Measurements from ENCODE around the gene BRPF1. TPM values are rescaled to one million over a fixed set of nuclear protein-coding genes. Genes with fewer than 3 reads are reported as not detected.

BRPF1 gene
- total and polyA plus RNA-seq, 10 of the 15 experiments (the other 5 are each of a cell fraction or from before 2014, with no cell fraction given), result 1.2 to 25.3 (median 13.6) TPM

- no peak for ATAC-seq
- H3K4me3 ChIP-seq, result no peak overlapping the region
- H4K20me1 ChIP-seq (ENCODE audit: control insufficient read depth, insufficient read depth), result no peaks in the 10 kb centered on the region
- TF ChIP-seq, protein P1, sequence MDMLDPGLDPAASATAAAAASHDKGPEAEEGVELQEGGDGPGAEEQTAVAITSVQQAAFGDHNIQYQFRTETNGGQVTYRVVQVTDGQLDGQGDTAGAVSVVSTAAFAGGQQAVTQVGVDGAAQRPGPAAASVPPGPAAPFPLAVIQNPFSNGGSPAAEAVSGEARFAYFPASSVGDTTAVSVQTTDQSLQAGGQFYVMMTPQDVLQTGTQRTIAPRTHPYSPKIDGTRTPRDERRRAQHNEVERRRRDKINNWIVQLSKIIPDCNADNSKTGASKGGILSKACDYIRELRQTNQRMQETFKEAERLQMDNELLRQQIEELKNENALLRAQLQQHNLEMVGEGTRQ (IDR thresholded peaks at IDR 0.05; ENCODE audit: borderline replicate concordance, low read depth, low read length), result no peak
- no peak for TF ChIP-seq MYB (IDR thresholded peaks at IDR 0.05; ENCODE audit: borderline replicate concordance, low read depth, low read length)
- no peak for TF ChIP-seq SREBF2 (IDR thresholded peaks at IDR 0.05; ENCODE audit: low read length)
- TF ChIP-seq HDAC6 (IDR thresholded peaks at IDR 0.05; ENCODE audit: unreplicated experiment), result no peak
- H3K27ac ChIP-seq (ENCODE audit: control insufficient read depth, insufficient read depth), result no peak overlapping the region
- no peaks in the 10 kb centered on the region for H3K4me1 ChIP-seq (ENCODE audit: control insufficient read depth, insufficient read depth, low read length)
- intact Hi-C loops (cut with micrococcal nuclease; ENCODE audit: unreplicated experiment) (no loop called here), in situ Hi-C loops (cut with MboI) (no loop called here)
- H3K9me3 ChIP-seq (replicated peaks; ENCODE audit: control insufficient read depth, insufficient read depth, low read length), result no peaks in the 10 kb centered on the region
- H2AFZ ChIP-seq (ENCODE audit: control insufficient read depth, low read depth, low read length), result no peak overlapping the region
- ChIA-PET POLR2A (no interaction called here), RAD21 (ENCODE audit: unreplicated experiment) (no interaction called here), CTCF (no interaction called here), SMC1A (ENCODE audit: uncharacterized antibody, unreplicated experiment) (no interaction called here)
- H3K9ac ChIP-seq (ENCODE audit: control insufficient read depth, insufficient read depth, low read length), result no peak overlapping the region
- peaks cover 0 to 4% of the 10 kb centered on the region in 2 experiments; a peak in 3 of 4 replicates for H3K27me3 ChIP-seq (replicated peaks in 1 of 2; ENCODE audit: control insufficient read depth in 2 of 2, insufficient read depth in 2 of 2, low read length in 1 of 2)
- no TSS peak for BruUV-seq (replicated peaks)
- H3K79me2 ChIP-seq (ENCODE audit: control insufficient read depth, insufficient read depth, low read length), result no peaks in the 10 kb centered on the region
- no peak overlapping the region for H3K4me2 ChIP-seq (ENCODE audit: control insufficient read depth, insufficient read depth)
- FAIRE-seq, result no peak
- 76% methylated on average over 2 of the region's 2 CpGs for WGBS (ENCODE audit: insufficient coverage, insufficient replicate concordance, low lambda C conversion rate, missing lambda C conversion rate)
- no peaks in the 10 kb centered on the region for H3K36me3 ChIP-seq (ENCODE audit: control insufficient read depth in 2 of 2, insufficient read depth in 2 of 2, low read length in 1 of 2)
- no peak for DNase-seq (ENCODE audit: low read depth, low spot score)
These were observed 19.1 kb upstream of the BRPF1 start for GRCh38 chr3:9712415-9712814.

DNA sequence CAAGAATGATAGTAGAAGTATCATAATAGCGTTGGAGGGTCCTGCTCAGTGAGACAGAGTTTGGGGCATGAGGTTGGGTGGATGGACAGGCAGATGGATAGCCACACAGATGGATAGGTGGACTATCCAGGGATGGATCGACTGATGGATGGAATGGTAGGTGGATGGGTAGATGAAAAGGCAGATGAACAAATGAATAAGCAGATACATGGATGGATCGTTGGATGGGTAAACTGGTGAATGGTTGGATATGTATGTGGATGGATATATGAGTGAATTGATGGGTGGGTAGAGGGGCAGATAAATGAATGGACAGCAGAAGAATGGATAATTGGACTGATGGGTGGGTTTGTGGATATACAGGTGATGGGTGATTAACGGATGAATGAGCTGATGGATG, 18.4 kb upstream of the BRPF1 start:
- RAD21 ChIA-PET (ENCODE audit: unreplicated experiment), result no interaction called here
- Histone ChIP-seq H3K9me3 (replicated peaks; ENCODE audit: control insufficient read depth, insufficient read depth, low read length) (no peaks in the 10 kb centered on the region), H3K27me3 (replicated peaks in 1 of 2; ENCODE audit: control insufficient read depth in 2 of 2, insufficient read depth in 2 of 2, low read length in 1 of 2) (peaks cover 0 to 4% of the 10 kb centered on the region in 2 experiments; a peak in 3 of 4 replicates), H3K4me1 (ENCODE audit: control insufficient read depth, insufficient read depth, low read length) (no peaks in the 10 kb centered on the region), H3K4me3 (no peak overlapping the region), H2AFZ (ENCODE audit: control insufficient read depth, low read depth, low read length) (no peak overlapping the region), H3K27ac (ENCODE audit: control insufficient read depth, insufficient read depth) (no peak overlapping the region), H3K4me2 (ENCODE audit: control insufficient read depth, insufficient read depth) (no peak overlapping the region), H3K36me3 (ENCODE audit: control insufficient read depth in 2 of 2, insufficient read depth in 2 of 2, low read length in 1 of 2) (no peaks in the 10 kb centered on the region), H3K9ac (ENCODE audit: control insufficient read depth, insufficient read depth, low read length) (no peak overlapping the region), H4K20me1 (ENCODE audit: control insufficient read depth, insufficient read depth) (no peaks in the 10 kb centered on the region), H3K79me2 (ENCODE audit: control insufficient read depth, insufficient read depth, low read length) (no peaks in the 10 kb centered on the region)
- BruUV-seq (replicated peaks), result no TSS peak
- in situ Hi-C loops (cut with MboI), result no loop called here
- FAIRE-seq (no peak), DNase-seq (ENCODE audit: low read depth, low spot score) (no peak), ATAC-seq (no peak)
- CTCF ChIA-PET, result interaction anchor here (0.6 kb wide), 1 partner anchor 1474 kb away, joined by 3 read pairs; no protein-coding TSS in a partner anchor
- POLR2A ChIA-PET, result no interaction called here
- SMC1A ChIA-PET (ENCODE audit: uncharacterized antibody, unreplicated experiment), result no interaction called here
- intact Hi-C loops (cut with micrococcal nuclease; ENCODE audit: unreplicated experiment), result no loop called here
- WGBS (ENCODE audit: insufficient coverage, insufficient replicate concordance, low lambda C conversion rate, missing lambda C conversion rate), result 37% methylated on average over 4 of the region's 4 CpGs
- no peak for TF ChIP-seq ASH2L (IDR thresholded peaks at IDR 0.05; ENCODE audit: borderline replicate concordance, low read depth)
- TF ChIP-seq POLR2A (IDR thresholded peaks at IDR 0.05; ENCODE audit: low read depth, low read length), result no peak
- TF ChIP-seq CUX1 (IDR thresholded peaks at IDR 0.05; ENCODE audit: insufficient replicate concordance, low read depth, low read length), result no peak
- no peak for TF ChIP-seq ZBTB4 (CRISPR knock-in tag; IDR thresholded peaks at IDR 0.05)

Measured in GM12878 (cell line).